Kidney epithelial cell (primary cell): ENCODE results near the gene PRM3. TPM values are rescaled to one million over a fixed set of nuclear protein-coding genes. Genes with fewer than 3 reads are reported as not detected.

Experiments used
- DNase-seq: peaks from one replicate; pipeline ENCODE4 v3.0.0-alpha.2; 2010; ENCODE audit warnings: low read depth
- H3K27me3 ChIP-seq: 2 replicates; pipeline ENCODE4 v1.6.0; 2011; ENCODE audit warnings: low read length; ENCODE audit not compliant: control insufficient read depth, insufficient read depth
- H3K36me3 ChIP-seq: 2 replicates; pipeline ENCODE4 v1.5.1; 2011; ENCODE audit warnings: low read length; ENCODE audit not compliant: control insufficient read depth, insufficient read depth
- H3K4me3 ChIP-seq: 2 replicates; pipeline ENCODE4 v1.5.1; 2011; ENCODE audit warnings: low read depth, mild to moderate bottlenecking, control low read depth, low read length
- CTCF ChIP-seq: IDR thresholded peaks from 2 replicates; pipeline ENCODE4 v1.5.1; 2011; ENCODE audit warnings: mild to moderate bottlenecking, moderate library complexity, low read length, control low read depth, inconsistent platforms; ENCODE audit not compliant: insufficient read depth, poor library complexity, severe bottlenecking
- total RNA-seq: library from RNA; depleted of rRNA; stranded (reverse); fragments of >200 nt; gene quantifications from 2 replicates; pipeline ENCODE4 v1.2.3, GENCODE V29; 2015

PRM3 gene
- total RNA-seq, 1 donor from 2014 or later, result not detected

GRCh38 chr16:11225677-11226549, 47.5 kb downstream of the PRM3 start:
- DNase-seq, result no peak
- H3K27me3 ChIP-seq, result no peaks in the 10 kb centered on the region
- TF ChIP-seq CTCF, result no peak
- H3K4me3 ChIP-seq, result no peak overlapping the region
- no peaks in the 10 kb centered on the region for H3K36me3 ChIP-seq

- TF ChIP-seq CTCF, result no peak
- Histone ChIP-seq H3K4me3 (no peak overlapping the region), H3K27me3 (no peaks in the 10 kb centered on the region), H3K36me3 (no peaks in the 10 kb centered on the region)
- DNase-seq, result no peak
Observed at GRCh38 chr16:11224894-11225676, 48.3 kb downstream of the PRM3 start.

GRCh38 chr16:11224096-11224893, 49.1 kb downstream of the PRM3 start:
- H3K4me3 ChIP-seq, result no peak overlapping the region
- DNase-seq, result no peak
- H3K27me3 ChIP-seq, result no peaks in the 10 kb centered on the region
- no peak for TF ChIP-seq CTCF
- no peaks in the 10 kb centered on the region for H3K36me3 ChIP-seq

Other genes starting within 250 kb of the PRM3 start
- gene SOCS1, start 17.4 kb downstream of the PRM3 start, total RNA-seq, result 1.2 and 3.5 TPM in 2 replicates
- not detected in 2 replicates for gene TNP2, start 4.3 kb downstream of the PRM3 start, total RNA-seq
- gene PRM2, start 2.9 kb upstream of the PRM3 start, total RNA-seq, result not detected in 2 replicates
- not detected in 2 replicates for gene PRM1, start 7.7 kb upstream of the PRM3 start, total RNA-seq
- gene RMI2, start 71.8 kb upstream of the PRM3 start, total RNA-seq, result 5.6 and 6.0 TPM in 2 replicates